ENCODE results near the gene EPHB1.

DNA sequence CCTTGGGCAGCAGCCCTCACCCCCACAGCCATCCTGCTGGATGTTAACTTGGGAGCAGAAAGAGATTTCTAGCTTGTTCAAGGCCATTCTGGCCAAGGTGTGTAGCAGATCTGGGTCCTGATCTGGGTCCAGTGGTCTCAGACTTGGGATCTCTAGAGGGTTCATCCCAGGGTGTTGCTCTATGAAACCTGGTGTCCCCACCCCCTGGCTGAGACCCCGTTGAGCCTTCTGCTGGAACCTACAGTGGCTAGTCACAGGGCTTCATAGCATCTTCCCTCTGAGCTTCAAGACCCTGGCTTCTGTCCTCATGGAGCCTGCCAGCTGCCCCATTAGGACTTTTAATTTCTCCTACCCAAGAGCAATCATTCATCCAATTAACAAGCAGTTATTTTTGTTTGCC, 64.3 kb downstream of the EPHB1 start:
- TF ChIP-seq EZH2 (IDR thresholded peaks at IDR 0.05; ENCODE audit: borderline replicate concordance, low read length): no peak
- TF ChIP-seq, protein P1, sequence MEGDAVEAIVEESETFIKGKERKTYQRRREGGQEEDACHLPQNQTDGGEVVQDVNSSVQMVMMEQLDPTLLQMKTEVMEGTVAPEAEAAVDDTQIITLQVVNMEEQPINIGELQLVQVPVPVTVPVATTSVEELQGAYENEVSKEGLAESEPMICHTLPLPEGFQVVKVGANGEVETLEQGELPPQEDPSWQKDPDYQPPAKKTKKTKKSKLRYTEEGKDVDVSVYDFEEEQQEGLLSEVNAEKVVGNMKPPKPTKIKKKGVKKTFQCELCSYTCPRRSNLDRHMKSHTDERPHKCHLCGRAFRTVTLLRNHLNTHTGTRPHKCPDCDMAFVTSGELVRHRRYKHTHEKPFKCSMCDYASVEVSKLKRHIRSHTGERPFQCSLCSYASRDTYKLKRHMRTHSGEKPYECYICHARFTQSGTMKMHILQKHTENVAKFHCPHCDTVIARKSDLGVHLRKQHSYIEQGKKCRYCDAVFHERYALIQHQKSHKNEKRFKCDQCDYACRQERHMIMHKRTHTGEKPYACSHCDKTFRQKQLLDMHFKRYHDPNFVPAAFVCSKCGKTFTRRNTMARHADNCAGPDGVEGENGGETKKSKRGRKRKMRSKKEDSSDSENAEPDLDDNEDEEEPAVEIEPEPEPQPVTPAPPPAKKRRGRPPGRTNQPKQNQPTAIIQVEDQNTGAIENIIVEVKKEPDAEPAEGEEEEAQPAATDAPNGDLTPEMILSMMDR (IDR thresholded peaks at IDR 0.05; ENCODE audit: low read length): no peak
